HCT116 (cell line): ENCODE data around the gene JSRP1.

Source experiments
- EZH2 ChIP-seq: fragments of 200-600 bp; sonication (generic); IDR thresholded peaks from 2 replicates; pipeline ENCODE4 v1.6.1; 2017; ENCODE audit warnings: antibody characterized with exemption, mixed run types
- EZH2phosphoT487 ChIP-seq: fragments of 200-600 bp; IDR thresholded peaks from 2 replicates; pipeline ENCODE4 v1.6.1; 2018; ENCODE audit warnings: antibody characterized with exemption, borderline replicate concordance
- FOSL1 ChIP-seq: IDR thresholded peaks from 2 replicates; pipeline ENCODE4 v1.6.1; 2012; ENCODE audit warnings: low read depth
- POLR2A ChIP-seq: IDR thresholded peaks from 2 replicates; pipeline ENCODE4 v1.7.0; 2011; ENCODE audit warnings: borderline replicate concordance; ENCODE audit not compliant: insufficient read depth, insufficient read length; ENCODE audit errors: extremely low read depth
- POLR2AphosphoS5 ChIP-seq: IDR thresholded peaks from 2 replicates; pipeline ENCODE4 v1.6.1; 2011; ENCODE audit warnings: mild to moderate bottlenecking, low read depth, low read length, moderate library complexity
- SIN3A ChIP-seq: IDR thresholded peaks from 2 replicates; pipeline ENCODE4 v1.6.1; 2012; ENCODE audit warnings: low read depth
- SP1 ChIP-seq: IDR thresholded peaks from 2 replicates; pipeline ENCODE4 v1.6.1; 2012; ENCODE audit warnings: low read depth
- SRF ChIP-seq: IDR thresholded peaks from 2 replicates; pipeline ENCODE4 v1.6.1; 2012; ENCODE audit warnings: low read depth
- YY1 ChIP-seq: IDR thresholded peaks from 2 replicates; pipeline ENCODE4 v1.6.1; 2011; ENCODE audit warnings: low read length, low read depth, moderate library complexity, mild to moderate bottlenecking; ENCODE audit not compliant: insufficient replicate concordance; ENCODE audit errors: extremely low read depth
- TF ChIP-seq, protein P1 (sequence below), 3 experiments: fragments of 200-600 bp in 1 of 3; sonication (generic) in 1 of 3; IDR thresholded peaks in 2 of 3; conservative IDR thresholded peaks in 1 of 3; 2 replicates each; pipeline ENCODE4 v1.5.1; 2012 to 2017; ENCODE audit warnings: low read depth in 2 of 3, low read length in 2 of 3, antibody characterized with exemption in 1 of 3, borderline replicate concordance in 1 of 3, control low read depth in 1 of 3, mild to moderate bottlenecking in 1 of 3, mixed read lengths in 1 of 3, mixed run types in 1 of 3, moderate library complexity in 1 of 3; ENCODE audit not compliant: insufficient read depth in 1 of 3
- TF ChIP-seq, protein P2 (sequence below): IDR thresholded peaks from 2 replicates; pipeline ENCODE4 v1.6.1; 2012; ENCODE audit warnings: low read depth
- TF ChIP-seq, protein P3 (sequence below): IDR thresholded peaks from 2 replicates; pipeline ENCODE4 v1.6.1; 2012
- TF ChIP-seq, protein P4 (sequence below): IDR thresholded peaks from 2 replicates; pipeline ENCODE4 v1.6.1; 2011; ENCODE audit warnings: mild to moderate bottlenecking, low read length, moderate library complexity; ENCODE audit not compliant: insufficient replicate concordance; ENCODE audit errors: extremely low read depth

DNA sequence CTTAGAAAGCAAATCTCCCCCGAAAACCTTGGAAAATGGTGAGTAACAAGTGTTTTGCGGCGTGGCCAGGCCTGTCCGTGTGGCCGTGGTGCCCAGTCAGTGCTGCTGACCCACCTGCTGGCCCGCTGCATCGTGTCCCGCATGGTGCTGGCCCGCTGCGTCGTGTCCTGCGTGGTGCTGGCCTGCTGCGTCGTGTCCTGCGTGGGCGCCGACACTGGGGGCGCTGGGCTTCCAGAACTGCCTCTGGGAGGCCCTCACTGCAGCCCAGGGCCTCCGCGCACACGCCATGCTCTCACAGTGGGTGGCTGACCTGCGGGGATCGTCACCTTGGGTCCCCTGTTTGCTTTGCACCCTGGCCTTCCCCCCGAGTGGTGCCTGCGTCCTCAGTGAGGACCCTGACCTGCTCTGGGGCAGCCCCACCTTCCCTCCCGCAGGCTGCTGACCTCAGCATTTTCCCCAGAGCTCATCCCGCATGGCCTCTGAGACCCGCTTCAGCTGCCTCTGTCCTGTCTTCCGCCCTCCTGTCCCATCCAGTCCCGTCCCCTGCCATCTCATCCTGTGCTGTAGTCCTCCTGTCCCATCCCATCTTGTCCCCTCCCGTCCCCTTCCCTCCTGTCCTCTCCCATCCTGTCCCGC, 30.7 kb downstream of the JSRP1 start:
- TF ChIP-seq, protein P1, sequence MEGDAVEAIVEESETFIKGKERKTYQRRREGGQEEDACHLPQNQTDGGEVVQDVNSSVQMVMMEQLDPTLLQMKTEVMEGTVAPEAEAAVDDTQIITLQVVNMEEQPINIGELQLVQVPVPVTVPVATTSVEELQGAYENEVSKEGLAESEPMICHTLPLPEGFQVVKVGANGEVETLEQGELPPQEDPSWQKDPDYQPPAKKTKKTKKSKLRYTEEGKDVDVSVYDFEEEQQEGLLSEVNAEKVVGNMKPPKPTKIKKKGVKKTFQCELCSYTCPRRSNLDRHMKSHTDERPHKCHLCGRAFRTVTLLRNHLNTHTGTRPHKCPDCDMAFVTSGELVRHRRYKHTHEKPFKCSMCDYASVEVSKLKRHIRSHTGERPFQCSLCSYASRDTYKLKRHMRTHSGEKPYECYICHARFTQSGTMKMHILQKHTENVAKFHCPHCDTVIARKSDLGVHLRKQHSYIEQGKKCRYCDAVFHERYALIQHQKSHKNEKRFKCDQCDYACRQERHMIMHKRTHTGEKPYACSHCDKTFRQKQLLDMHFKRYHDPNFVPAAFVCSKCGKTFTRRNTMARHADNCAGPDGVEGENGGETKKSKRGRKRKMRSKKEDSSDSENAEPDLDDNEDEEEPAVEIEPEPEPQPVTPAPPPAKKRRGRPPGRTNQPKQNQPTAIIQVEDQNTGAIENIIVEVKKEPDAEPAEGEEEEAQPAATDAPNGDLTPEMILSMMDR (IDR thresholded peaks at IDR 0.05 in 2 of 3, conservative IDR thresholded peaks at IDR 0.05 in 1 of 3; ENCODE audit: borderline replicate concordance in 1 of 3, insufficient read depth in 1 of 3, low read depth in 2 of 3, low read length in 2 of 3): no peak
- TF ChIP-seq EZH2 (no peak), POLR2A (no peak), SRF (no peak), POLR2AphosphoS5 (no peak), YY1 (no peak), SP1 (no peak), SIN3A (no peak), EZH2phosphoT487 (no peak), FOSL1 (no peak)
- TF ChIP-seq, protein P2, sequence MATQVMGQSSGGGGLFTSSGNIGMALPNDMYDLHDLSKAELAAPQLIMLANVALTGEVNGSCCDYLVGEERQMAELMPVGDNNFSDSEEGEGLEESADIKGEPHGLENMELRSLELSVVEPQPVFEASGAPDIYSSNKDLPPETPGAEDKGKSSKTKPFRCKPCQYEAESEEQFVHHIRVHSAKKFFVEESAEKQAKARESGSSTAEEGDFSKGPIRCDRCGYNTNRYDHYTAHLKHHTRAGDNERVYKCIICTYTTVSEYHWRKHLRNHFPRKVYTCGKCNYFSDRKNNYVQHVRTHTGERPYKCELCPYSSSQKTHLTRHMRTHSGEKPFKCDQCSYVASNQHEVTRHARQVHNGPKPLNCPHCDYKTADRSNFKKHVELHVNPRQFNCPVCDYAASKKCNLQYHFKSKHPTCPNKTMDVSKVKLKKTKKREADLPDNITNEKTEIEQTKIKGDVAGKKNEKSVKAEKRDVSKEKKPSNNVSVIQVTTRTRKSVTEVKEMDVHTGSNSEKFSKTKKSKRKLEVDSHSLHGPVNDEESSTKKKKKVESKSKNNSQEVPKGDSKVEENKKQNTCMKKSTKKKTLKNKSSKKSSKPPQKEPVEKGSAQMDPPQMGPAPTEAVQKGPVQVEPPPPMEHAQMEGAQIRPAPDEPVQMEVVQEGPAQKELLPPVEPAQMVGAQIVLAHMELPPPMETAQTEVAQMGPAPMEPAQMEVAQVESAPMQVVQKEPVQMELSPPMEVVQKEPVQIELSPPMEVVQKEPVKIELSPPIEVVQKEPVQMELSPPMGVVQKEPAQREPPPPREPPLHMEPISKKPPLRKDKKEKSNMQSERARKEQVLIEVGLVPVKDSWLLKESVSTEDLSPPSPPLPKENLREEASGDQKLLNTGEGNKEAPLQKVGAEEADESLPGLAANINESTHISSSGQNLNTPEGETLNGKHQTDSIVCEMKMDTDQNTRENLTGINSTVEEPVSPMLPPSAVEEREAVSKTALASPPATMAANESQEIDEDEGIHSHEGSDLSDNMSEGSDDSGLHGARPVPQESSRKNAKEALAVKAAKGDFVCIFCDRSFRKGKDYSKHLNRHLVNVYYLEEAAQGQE: no peak
- TF ChIP-seq, protein P3, sequence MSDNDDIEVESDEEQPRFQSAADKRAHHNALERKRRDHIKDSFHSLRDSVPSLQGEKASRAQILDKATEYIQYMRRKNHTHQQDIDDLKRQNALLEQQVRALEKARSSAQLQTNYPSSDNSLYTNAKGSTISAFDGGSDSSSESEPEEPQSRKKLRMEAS: no peak
- TF ChIP-seq, protein P4, sequence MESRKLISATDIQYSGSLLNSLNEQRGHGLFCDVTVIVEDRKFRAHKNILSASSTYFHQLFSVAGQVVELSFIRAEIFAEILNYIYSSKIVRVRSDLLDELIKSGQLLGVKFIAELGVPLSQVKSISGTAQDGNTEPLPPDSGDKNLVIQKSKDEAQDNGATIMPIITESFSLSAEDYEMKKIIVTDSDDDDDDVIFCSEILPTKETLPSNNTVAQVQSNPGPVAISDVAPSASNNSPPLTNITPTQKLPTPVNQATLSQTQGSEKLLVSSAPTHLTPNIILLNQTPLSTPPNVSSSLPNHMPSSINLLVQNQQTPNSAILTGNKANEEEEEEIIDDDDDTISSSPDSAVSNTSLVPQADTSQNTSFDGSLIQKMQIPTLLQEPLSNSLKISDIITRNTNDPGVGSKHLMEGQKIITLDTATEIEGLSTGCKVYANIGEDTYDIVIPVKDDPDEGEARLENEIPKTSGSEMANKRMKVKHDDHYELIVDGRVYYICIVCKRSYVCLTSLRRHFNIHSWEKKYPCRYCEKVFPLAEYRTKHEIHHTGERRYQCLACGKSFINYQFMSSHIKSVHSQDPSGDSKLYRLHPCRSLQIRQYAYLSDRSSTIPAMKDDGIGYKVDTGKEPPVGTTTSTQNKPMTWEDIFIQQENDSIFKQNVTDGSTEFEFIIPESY: no peak
